Fibroblast of lung (primary cell): ENCODE results near the gene PPP6R3. TPM values are rescaled to one million over a fixed set of nuclear protein-coding genes. Genes with fewer than 3 reads are reported as not detected.

Source experiments
- DNase-seq, 2 donors: peaks; one replicate each; pipeline versions ENCODE4 v3.0.0 to v3.0.0-alpha.2; 2010; ENCODE audit warnings: low read depth in 2 of 2
- H2AFZ ChIP-seq: 2 replicates; pipeline ENCODE4 v1.5.1; 2012; ENCODE audit warnings: low read length, control low read depth, inconsistent platforms
- H3K27ac ChIP-seq: 2 replicates; pipeline ENCODE4 v1.5.1; 2011; ENCODE audit warnings: low read length, control low read depth; ENCODE audit not compliant: insufficient read depth
- H3K27me3 ChIP-seq: 2 replicates; pipeline ENCODE4 v1.5.1; 2011; ENCODE audit warnings: mild to moderate bottlenecking, low read length; ENCODE audit not compliant: control insufficient read depth, insufficient read depth
- H3K36me3 ChIP-seq: 2 replicates; pipeline ENCODE4 v1.5.1; 2011; ENCODE audit warnings: low read length; ENCODE audit not compliant: control insufficient read depth, insufficient read depth
- H3K4me1 ChIP-seq: 2 replicates; pipeline ENCODE4 v1.5.1; 2011; ENCODE audit warnings: low read length; ENCODE audit not compliant: control insufficient read depth, insufficient read depth; ENCODE audit errors: extremely low read depth
- H3K4me2 ChIP-seq: 2 replicates; pipeline ENCODE4 v1.5.1; 2011; ENCODE audit warnings: low read length, control low read depth; ENCODE audit not compliant: insufficient read depth; ENCODE audit errors: extremely low read depth
- H3K4me3 ChIP-seq, 4 experiments: fragments of 200-600 bp in 1 of 4; sonication (generic) in 1 of 4; replicated peaks in 1 of 4; 2 replicates each; pipeline ENCODE4 v1.5.1; 2011 to 2016; ENCODE audit warnings: low read length in 4 of 4, low read depth in 3 of 4, mild to moderate bottlenecking in 3 of 4, control low read depth in 2 of 4, inconsistent platforms in 1 of 4, mixed read lengths in 1 of 4; ENCODE audit not compliant: insufficient read depth in 1 of 4; ENCODE audit errors: control extremely low read depth in 1 of 4
- H3K79me2 ChIP-seq: 2 replicates; pipeline ENCODE4 v1.5.1; 2012; ENCODE audit warnings: mild to moderate bottlenecking, low read length, inconsistent platforms; ENCODE audit not compliant: control insufficient read depth, insufficient read depth
- H3K9ac ChIP-seq: 2 replicates; pipeline ENCODE4 v1.5.1; 2011; ENCODE audit warnings: mild to moderate bottlenecking, low read length, control low read depth; ENCODE audit not compliant: insufficient read depth
- H3K9me3 ChIP-seq: 2 replicates; pipeline ENCODE4 v1.5.1; 2012; ENCODE audit warnings: low read depth, low read length; ENCODE audit not compliant: control insufficient read depth, insufficient read depth
- H4K20me1 ChIP-seq: 2 replicates; pipeline ENCODE4 v1.5.1; 2011; ENCODE audit warnings: low read length; ENCODE audit not compliant: control insufficient read depth, insufficient read depth; ENCODE audit errors: extremely low read depth
- EZH2 ChIP-seq: IDR thresholded peaks from 2 replicates; pipeline ENCODE4 v1.5.1; 2012; ENCODE audit warnings: low read length, control low read depth, mild to moderate bottlenecking; ENCODE audit errors: missing control alignments
- polyA plus RNA-seq, 2 donors: library from polyadenylated mRNA; depleted of rRNA in 1 of 2; stranded (reverse) in 1 of 2; unstranded in 1 of 2; fragments of >200 nt; gene quantifications; 2 replicates each; pipeline ENCODE4 v1.2.1, GENCODE V29; 2011 to 2012; ENCODE audit warnings: missing spikeins in 1 of 2
- total RNA-seq: library from RNA; depleted of rRNA; stranded (reverse); fragments of >200 nt; gene quantifications from 2 replicates; pipeline ENCODE4 v1.2.1, GENCODE V29; 2014
- TF ChIP-seq, protein P1 (sequence below), 2 donors: IDR thresholded peaks in 1 of 2; conservative IDR thresholded peaks in 1 of 2; 1 replicate in 1 of 2; 2 replicates in 1 of 2; pipeline ENCODE4 v1.5.1; 2011 to 2012; ENCODE audit warnings: low read length in 2 of 2, control low read depth in 1 of 2, inconsistent platforms in 1 of 2, low read depth in 1 of 2, mild to moderate bottlenecking in 1 of 2

Gene PPP6R3
- total and polyA plus RNA-seq, 2 donors (not counting 1 experiment from before 2014, with no cell fraction given), result 44.2 to 120 TPM

DNA sequence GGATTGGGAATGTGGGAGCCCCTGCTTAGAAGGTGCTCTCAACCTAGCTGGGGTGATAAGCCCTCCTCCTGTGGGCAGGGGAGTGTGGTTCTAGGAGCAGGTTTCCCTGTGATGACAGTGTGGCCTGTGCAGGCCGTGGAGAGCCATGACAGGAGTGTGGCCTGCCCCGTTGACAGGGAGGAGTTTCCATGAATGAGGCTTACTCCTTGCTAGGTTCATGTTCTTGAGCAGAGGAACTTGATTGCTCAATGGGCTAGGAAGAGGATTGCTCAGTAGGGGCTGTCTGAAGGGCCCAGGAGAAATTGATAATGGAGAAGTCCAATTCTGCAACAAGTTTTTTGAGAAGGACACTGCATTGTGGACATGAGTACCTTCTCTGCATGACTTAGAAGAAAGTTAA lies 92.0 kb downstream of the PPP6R3 start:
- Histone ChIP-seq H3K27me3 (no peaks in the 10 kb centered on the region), H3K4me3 (no peak overlapping the region), H3K36me3 (peaks cover 4% of the 10 kb centered on the region), H3K27ac (no peak overlapping the region), H4K20me1 (no peaks in the 10 kb centered on the region), H3K9me3 (no peaks in the 10 kb centered on the region), H3K4me1 (no peaks in the 10 kb centered on the region), H3K79me2 (peaks cover 5% of the 10 kb centered on the region), H3K9ac (no peak overlapping the region), H2AFZ (no peak overlapping the region), H3K4me2 (no peak overlapping the region)
- DNase-seq, result no peak
- no peak for TF ChIP-seq EZH2
- TF ChIP-seq, protein P1, sequence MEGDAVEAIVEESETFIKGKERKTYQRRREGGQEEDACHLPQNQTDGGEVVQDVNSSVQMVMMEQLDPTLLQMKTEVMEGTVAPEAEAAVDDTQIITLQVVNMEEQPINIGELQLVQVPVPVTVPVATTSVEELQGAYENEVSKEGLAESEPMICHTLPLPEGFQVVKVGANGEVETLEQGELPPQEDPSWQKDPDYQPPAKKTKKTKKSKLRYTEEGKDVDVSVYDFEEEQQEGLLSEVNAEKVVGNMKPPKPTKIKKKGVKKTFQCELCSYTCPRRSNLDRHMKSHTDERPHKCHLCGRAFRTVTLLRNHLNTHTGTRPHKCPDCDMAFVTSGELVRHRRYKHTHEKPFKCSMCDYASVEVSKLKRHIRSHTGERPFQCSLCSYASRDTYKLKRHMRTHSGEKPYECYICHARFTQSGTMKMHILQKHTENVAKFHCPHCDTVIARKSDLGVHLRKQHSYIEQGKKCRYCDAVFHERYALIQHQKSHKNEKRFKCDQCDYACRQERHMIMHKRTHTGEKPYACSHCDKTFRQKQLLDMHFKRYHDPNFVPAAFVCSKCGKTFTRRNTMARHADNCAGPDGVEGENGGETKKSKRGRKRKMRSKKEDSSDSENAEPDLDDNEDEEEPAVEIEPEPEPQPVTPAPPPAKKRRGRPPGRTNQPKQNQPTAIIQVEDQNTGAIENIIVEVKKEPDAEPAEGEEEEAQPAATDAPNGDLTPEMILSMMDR (conservative IDR thresholded peaks at IDR 0.05 in 1 of 2, IDR thresholded peaks at IDR 0.05 in 1 of 2; ENCODE audit: low read depth in 1 of 2, low read length in 2 of 2), result no peak

DNA sequence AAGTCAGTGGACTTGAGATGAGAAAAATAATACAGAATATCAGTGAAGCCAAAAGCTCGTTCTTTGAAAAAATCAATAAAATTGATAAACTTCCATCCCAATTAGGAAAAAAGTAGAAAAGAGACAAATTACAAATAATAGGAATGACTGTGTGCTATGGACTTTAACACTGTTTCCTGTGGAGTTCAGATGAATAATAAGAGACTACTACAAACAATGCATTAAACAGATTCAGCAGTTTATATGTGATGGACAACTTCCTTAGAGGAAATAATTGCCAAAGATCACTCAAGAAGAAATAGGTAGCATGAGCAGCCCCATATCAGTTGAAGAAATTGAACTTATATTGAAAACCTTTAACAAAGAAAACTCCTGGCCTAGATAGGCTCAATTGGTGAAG lies 99.7 kb downstream of the PPP6R3 start:
- Histone ChIP-seq H3K27me3 (no peaks in the 10 kb centered on the region), H3K9me3 (no peaks in the 10 kb centered on the region), H3K4me1 (no peaks in the 10 kb centered on the region), H3K79me2 (peaks cover 1% of the 10 kb centered on the region), H3K4me3 (no peak overlapping the region), H3K4me2 (no peak overlapping the region), H2AFZ (no peak overlapping the region), H4K20me1 (no peaks in the 10 kb centered on the region), H3K9ac (no peak overlapping the region), H3K27ac (no peak overlapping the region), H3K36me3 (peaks cover 2% of the 10 kb centered on the region)
- TF ChIP-seq, protein P1 (conservative IDR thresholded peaks at IDR 0.05 in 1 of 2, IDR thresholded peaks at IDR 0.05 in 1 of 2; ENCODE audit: low read depth in 1 of 2, low read length in 2 of 2), result no peak
- no peak for TF ChIP-seq EZH2
- no peak for DNase-seq

DNA sequence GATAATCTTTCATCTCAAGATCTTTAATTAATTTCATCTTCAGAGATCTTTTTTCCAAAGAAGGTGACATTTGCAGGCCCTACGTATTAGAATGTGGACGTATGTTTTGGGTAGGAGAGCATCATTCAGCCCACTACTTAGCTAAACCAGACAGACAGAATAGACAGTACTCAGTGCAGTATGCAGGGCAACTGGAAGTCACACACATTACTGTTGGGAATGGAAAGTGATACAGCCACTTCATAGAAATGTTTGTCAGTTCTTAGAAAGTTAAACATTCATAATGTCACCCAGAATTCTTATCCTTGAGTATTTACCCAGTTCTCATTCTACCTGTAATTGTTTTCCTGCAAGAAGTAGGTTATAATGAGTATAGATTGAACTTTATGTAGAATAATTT lies 102.9 kb downstream of the PPP6R3 start:
- H4K20me1 ChIP-seq, result no peaks in the 10 kb centered on the region
- H3K9me3 ChIP-seq, result no peaks in the 10 kb centered on the region
- no peak for TF ChIP-seq EZH2
- TF ChIP-seq, protein P1 (conservative IDR thresholded peaks at IDR 0.05 in 1 of 2, IDR thresholded peaks at IDR 0.05 in 1 of 2; ENCODE audit: low read depth in 1 of 2, low read length in 2 of 2), result no peak
- no peaks in the 10 kb centered on the region for H3K27me3 ChIP-seq
- no peaks in the 10 kb centered on the region for H3K79me2 ChIP-seq
- no peak overlapping the region for H3K4me3 ChIP-seq
- H3K27ac ChIP-seq, result no peak overlapping the region
- no peak overlapping the region for H3K9ac ChIP-seq
- no peak overlapping the region for H3K4me2 ChIP-seq
- no peaks in the 10 kb centered on the region for H3K4me1 ChIP-seq
- H3K36me3 ChIP-seq, result peaks cover 4% of the 10 kb centered on the region
- no peak for DNase-seq
- no peak overlapping the region for H2AFZ ChIP-seq
